Keratinocyte (primary cell): ENCODE measurements around the gene COG6. TPM values are rescaled to one million over a fixed set of nuclear protein-coding genes. Genes with fewer than 3 reads are reported as not detected.

Experiments used
- DNase-seq: peaks from one replicate; pipeline ENCODE4 v3.0.0-alpha.2; 2011; ENCODE audit warnings: low read depth, missing footprints, low spot score
- FAIRE-seq: peaks from 2 replicates; lab custom pipeline; 2011; peaks lifted over from hg19 to GRCh38; lab: Jason Lieb, UNC
- H2AFZ ChIP-seq: 2 replicates; pipeline ENCODE4 v1.6.0; 2012; ENCODE audit warnings: low read length, control low read depth, inconsistent platforms; ENCODE audit not compliant: control insufficient read depth
- H3K27ac ChIP-seq: 2 replicates; pipeline ENCODE4 v1.5.1; 2011; ENCODE audit warnings: low read length; ENCODE audit not compliant: control insufficient read depth, insufficient read depth
- H3K27me3 ChIP-seq: 3 replicates; pipeline ENCODE4 v1.6.0; 2011; ENCODE audit warnings: low read length; ENCODE audit not compliant: control insufficient read depth, insufficient read depth; ENCODE audit errors: extremely low read depth
- H3K36me3 ChIP-seq, 2 experiments: 2 replicates in 1 of 2; 3 replicates in 1 of 2; pipeline ENCODE4 v1.5.1; 2011; ENCODE audit warnings: low read length in 2 of 2, mild to moderate bottlenecking in 1 of 2; ENCODE audit not compliant: control insufficient read depth in 2 of 2, insufficient read depth in 2 of 2; ENCODE audit errors: extremely low read depth in 1 of 2
- H3K4me1 ChIP-seq: 3 replicates; pipeline ENCODE4 v1.5.1; 2011; ENCODE audit warnings: low read length; ENCODE audit not compliant: control insufficient read depth, insufficient read depth; ENCODE audit errors: extremely low read depth
- H3K4me2 ChIP-seq: 3 replicates; pipeline ENCODE4 v1.6.0; 2011; ENCODE audit warnings: low read depth, low read length; ENCODE audit not compliant: control insufficient read depth, insufficient read depth; ENCODE audit errors: extremely low read depth
- H3K4me3 ChIP-seq, 3 experiments: fragments of 200-600 bp in 1 of 3; sonication (generic) in 1 of 3; 2 replicates in 2 of 3; 3 replicates in 1 of 3; pipeline ENCODE4 v1.5.1; 2011 to 2016; ENCODE audit warnings: low read length in 3 of 3, mild to moderate bottlenecking in 3 of 3, control low read depth in 2 of 3, inconsistent platforms in 1 of 3, low read depth in 1 of 3, mixed read lengths in 1 of 3, mixed run types in 1 of 3, moderate library complexity in 1 of 3; ENCODE audit not compliant: control insufficient read depth in 2 of 3, insufficient read depth in 2 of 3; ENCODE audit errors: extremely low read depth in 1 of 3
- H3K79me2 ChIP-seq: 2 replicates; pipeline ENCODE4 v1.6.0; 2012; ENCODE audit warnings: low read length; ENCODE audit not compliant: control insufficient read depth, insufficient read depth
- H3K9ac ChIP-seq: 3 replicates; pipeline ENCODE4 v1.6.0; 2011; ENCODE audit warnings: low read length; ENCODE audit not compliant: control insufficient read depth, insufficient read depth; ENCODE audit errors: extremely low read depth
- H3K9me1 ChIP-seq: 3 replicates; pipeline ENCODE4 v1.6.0; 2011; ENCODE audit warnings: low read length; ENCODE audit not compliant: control insufficient read depth, insufficient read depth; ENCODE audit errors: extremely low read depth
- H3K9me3 ChIP-seq: 2 replicates; pipeline ENCODE4 v1.5.1; 2012; ENCODE audit warnings: low read depth, low read length; ENCODE audit not compliant: control insufficient read depth
- H4K20me1 ChIP-seq: 3 replicates; pipeline ENCODE4 v1.6.0; 2011; ENCODE audit warnings: low read length; ENCODE audit not compliant: control insufficient read depth, insufficient read depth; ENCODE audit errors: extremely low read depth
- EZH2 ChIP-seq: IDR thresholded peaks from one replicate; pipeline ENCODE4 v1.6.1; 2012; ENCODE audit warnings: inconsistent platforms, mild to moderate bottlenecking, low read length, moderate library complexity
- dilution Hi-C: fragments of 300-500 bp; cut with MboI; formaldehyde crosslinking; loops from one replicate; pipeline ENCODE4 v1.7.0; 2020; ENCODE audit warnings: low sequenced_read_pairs; ENCODE audit not compliant: extremely low pct_ligation_motif_present
- polyA plus RNA-seq, 5 experiments: library from polyadenylated mRNA; depleted of rRNA in 3 of 5; stranded (reverse) in 3 of 5; stranded (forward) in 1 of 5; unstranded in 1 of 5; fragments of >200 nt; gene quantifications; 1 replicate in 1 of 5; 2 replicates in 3 of 5; 3 replicates in 1 of 5; pipeline versions ENCODE4 v1.2.1 to v1.2.3, GENCODE V29; 2011 to 2012; ENCODE audit warnings: missing spikeins in 2 of 5, low read depth in 1 of 5, low replicate concordance in 1 of 5
- TF ChIP-seq, protein P1 (sequence below), 3 experiments: IDR thresholded peaks in 1 of 3; conservative IDR thresholded peaks in 1 of 3; optimal IDR thresholded peaks in 1 of 3; 2 replicates in 2 of 3; 3 replicates in 1 of 3; pipeline versions ENCODE3 to v1.5.1; 2011; ENCODE audit warnings: low read length in 3 of 3, mild to moderate bottlenecking in 3 of 3, moderate library complexity in 2 of 3, control low read depth in 1 of 3, inconsistent platforms in 1 of 3; ENCODE audit not compliant: insufficient read depth in 2 of 3; ENCODE audit errors: extremely low read depth in 1 of 3

Gene COG6
- polyA plus RNA-seq, 1 donor (not counting 4 experiments of a cell fraction or from before 2014, with no cell fraction given): 25.5 TPM

DNA sequence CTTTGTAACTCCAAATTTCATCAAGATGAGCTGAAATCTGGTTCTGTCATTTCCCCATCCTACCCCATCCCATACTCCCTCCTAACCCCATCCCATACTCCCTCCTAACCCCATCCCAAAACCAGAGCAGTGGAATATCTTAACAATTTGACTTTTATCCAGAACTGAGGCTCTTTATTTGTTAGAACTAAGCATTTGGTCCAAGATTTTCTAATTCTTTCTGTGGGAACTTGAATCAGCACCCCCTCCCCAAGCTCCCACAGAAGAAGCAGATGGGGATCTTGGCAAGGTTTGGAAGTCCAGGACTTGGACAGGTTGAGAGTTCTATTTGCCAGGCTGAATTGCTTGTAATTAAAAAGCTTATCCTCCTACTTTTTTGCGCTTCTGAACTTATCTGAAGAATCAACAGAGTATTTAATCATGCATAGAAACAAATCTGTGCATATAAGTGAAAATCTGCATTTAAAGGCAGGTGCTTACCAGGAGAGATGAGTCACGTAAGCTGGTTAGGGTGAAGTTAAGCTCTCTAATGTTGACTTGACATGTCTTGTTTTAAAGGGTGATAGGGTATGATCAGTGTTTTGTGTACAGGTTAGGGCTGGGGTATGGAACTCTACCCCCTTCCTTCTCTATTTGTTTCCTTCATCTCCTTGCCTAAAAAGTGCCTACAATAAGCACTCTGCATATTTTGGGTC is 111.1 kb downstream of the COG6 start:
- H3K4me1 ChIP-seq: peaks cover 5% of the 10 kb centered on the region
- dilution Hi-C loops: no loop called here
- H4K20me1 ChIP-seq: no peaks in the 10 kb centered on the region
- H3K9me1 ChIP-seq: no peaks in the 10 kb centered on the region
- no peak for FAIRE-seq
- H3K9ac ChIP-seq: no peak overlapping the region
- H3K79me2 ChIP-seq: no peaks in the 10 kb centered on the region
- H3K27ac ChIP-seq: no peak overlapping the region
- H2AFZ ChIP-seq: no peak overlapping the region
- no peak overlapping the region for H3K4me2 ChIP-seq
- no peak for DNase-seq
- H3K4me3 ChIP-seq: no peak overlapping the region
- no peaks in the 10 kb centered on the region for H3K36me3 ChIP-seq
- no peaks in the 10 kb centered on the region for H3K27me3 ChIP-seq
- H3K9me3 ChIP-seq: no peaks in the 10 kb centered on the region
- TF ChIP-seq EZH2: no peak
- TF ChIP-seq, protein P1, sequence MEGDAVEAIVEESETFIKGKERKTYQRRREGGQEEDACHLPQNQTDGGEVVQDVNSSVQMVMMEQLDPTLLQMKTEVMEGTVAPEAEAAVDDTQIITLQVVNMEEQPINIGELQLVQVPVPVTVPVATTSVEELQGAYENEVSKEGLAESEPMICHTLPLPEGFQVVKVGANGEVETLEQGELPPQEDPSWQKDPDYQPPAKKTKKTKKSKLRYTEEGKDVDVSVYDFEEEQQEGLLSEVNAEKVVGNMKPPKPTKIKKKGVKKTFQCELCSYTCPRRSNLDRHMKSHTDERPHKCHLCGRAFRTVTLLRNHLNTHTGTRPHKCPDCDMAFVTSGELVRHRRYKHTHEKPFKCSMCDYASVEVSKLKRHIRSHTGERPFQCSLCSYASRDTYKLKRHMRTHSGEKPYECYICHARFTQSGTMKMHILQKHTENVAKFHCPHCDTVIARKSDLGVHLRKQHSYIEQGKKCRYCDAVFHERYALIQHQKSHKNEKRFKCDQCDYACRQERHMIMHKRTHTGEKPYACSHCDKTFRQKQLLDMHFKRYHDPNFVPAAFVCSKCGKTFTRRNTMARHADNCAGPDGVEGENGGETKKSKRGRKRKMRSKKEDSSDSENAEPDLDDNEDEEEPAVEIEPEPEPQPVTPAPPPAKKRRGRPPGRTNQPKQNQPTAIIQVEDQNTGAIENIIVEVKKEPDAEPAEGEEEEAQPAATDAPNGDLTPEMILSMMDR (optimal IDR thresholded peaks at IDR 0.05 in 1 of 3, IDR thresholded peaks at IDR 0.05 in 1 of 3, conservative IDR thresholded peaks at IDR 0.05 in 1 of 3; ENCODE audit: extremely low read depth in 1 of 3, insufficient read depth in 2 of 3, low read length in 3 of 3): no peak

DNA sequence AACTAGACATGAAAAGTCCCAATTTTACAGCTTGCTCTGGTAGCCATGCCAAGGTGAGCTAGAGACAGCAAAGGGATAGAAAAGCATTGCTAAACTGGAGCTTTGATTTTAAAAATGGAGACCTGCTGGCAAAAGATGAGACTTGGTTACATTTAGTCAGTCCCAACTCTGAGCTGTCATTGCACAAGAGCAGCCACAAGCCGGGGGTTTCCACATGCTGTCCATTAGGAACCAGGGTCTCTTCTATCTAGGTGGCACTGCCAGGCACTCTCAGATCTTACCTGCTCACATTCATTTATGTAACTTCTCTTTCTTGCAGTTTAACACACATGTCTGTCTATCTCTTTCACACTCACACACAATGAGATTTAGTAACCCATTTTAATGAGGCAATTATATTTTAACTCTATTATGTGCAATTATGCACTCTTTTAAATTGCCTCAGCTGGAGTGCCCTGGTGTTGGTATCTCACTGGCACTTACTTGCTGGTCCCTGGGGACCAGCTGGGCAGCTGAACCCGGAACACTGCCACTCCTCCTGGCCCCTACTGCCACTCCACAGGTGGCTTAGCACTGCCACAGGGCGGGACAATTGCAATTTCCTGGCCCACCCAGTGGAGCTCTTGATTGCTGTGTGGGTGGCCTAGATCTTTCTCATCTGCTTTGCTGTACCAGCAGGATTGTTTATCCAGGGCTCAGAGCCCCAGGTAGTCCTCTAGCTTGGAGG is 112.5 kb downstream of the COG6 start:
- Histone ChIP-seq H3K9me3 (no peaks in the 10 kb centered on the region), H3K27ac (no peak overlapping the region), H3K27me3 (no peaks in the 10 kb centered on the region), H3K4me1 (peaks cover 5% of the 10 kb centered on the region), H2AFZ (no peak overlapping the region), H3K4me2 (no peak overlapping the region), H3K36me3 (no peaks in the 10 kb centered on the region), H4K20me1 (no peaks in the 10 kb centered on the region), H3K4me3 (no peak overlapping the region), H3K9me1 (no peaks in the 10 kb centered on the region), H3K79me2 (no peaks in the 10 kb centered on the region), H3K9ac (no peak overlapping the region)
- no peak for TF ChIP-seq EZH2
- TF ChIP-seq, protein P1 (optimal IDR thresholded peaks at IDR 0.05 in 1 of 3, IDR thresholded peaks at IDR 0.05 in 1 of 3, conservative IDR thresholded peaks at IDR 0.05 in 1 of 3; ENCODE audit: extremely low read depth in 1 of 3, insufficient read depth in 2 of 3, low read length in 3 of 3): no peak
- FAIRE-seq: no peak
- DNase-seq: no peak
- dilution Hi-C loops: no loop called here
